ENCODE data around the gene CTIF.

Gene CTIF

DNA sequence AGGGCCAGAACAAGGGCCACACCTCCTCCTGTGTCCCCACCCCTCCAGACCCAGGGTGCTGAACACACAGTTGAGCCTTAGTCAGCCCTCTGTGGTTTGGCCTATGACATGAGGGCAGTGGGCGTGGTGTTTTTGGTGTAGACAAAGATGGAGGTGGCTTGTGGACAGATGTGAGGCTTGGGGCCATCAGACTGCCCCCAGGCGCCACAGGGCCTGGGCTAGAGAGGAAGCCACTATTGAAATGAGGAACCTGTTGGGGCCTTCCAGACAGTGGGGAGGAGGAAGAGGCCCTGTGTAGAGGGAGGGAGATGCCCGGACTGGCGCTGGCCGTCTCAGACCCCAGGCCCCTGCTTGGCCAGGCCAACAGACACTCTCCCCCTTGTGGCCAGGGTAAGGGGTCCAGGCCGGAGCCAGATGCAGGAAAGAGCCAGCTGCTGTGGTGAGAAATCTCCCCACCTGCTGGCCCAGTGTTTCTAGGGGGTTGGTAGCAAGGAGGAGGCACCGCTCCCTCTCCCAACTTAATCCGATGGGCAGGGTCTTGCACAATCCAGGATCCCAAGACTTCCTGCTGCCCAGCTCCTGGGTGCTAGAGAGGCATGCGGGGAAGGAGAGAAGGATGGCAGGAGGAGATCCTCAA is 358.2 kb downstream of the CTIF start:
- no peak for DNase-seq

DNA sequence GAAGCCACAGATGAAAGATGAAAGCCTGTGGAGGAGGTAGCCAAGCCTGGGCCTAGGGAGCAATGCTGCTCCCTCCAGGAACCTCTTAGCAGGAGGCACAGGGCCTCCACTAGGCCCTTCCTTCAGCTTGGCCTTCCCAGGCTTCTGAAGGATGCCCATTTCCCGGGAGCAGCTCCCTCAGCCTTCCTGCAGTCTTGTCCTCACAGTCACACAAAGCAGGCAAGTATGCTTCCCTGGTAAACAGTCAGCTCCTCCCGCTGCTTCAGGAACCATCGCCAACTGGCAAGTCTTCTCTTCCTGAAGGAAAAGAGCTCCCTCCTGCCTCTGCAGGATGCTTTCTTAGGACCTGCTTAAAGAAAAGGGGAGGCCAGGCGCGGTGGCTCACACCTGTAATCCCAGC is 358.7 kb downstream of the CTIF start:
- peak; percentile 41 for DNase-seq

DNA sequence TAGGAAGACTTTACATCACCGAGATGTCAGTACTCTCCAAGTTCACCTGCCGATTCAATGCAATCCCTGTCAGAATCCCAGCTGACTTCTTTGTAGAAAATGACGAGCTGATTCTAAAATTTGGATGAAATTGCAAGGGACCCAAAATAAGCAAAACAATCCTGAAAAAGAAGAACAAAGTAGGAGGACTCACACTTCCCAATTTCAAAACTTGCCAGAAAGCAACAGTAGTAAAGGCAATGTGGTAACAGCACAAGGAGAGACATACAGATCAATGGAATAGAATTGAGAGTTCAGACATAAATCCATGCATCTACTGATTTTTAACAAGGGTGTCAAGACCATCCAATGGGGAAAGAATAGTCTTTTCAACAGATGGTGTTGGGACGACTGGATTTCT is 359.7 kb downstream of the CTIF start:
- DNase-seq: no peak

DNA sequence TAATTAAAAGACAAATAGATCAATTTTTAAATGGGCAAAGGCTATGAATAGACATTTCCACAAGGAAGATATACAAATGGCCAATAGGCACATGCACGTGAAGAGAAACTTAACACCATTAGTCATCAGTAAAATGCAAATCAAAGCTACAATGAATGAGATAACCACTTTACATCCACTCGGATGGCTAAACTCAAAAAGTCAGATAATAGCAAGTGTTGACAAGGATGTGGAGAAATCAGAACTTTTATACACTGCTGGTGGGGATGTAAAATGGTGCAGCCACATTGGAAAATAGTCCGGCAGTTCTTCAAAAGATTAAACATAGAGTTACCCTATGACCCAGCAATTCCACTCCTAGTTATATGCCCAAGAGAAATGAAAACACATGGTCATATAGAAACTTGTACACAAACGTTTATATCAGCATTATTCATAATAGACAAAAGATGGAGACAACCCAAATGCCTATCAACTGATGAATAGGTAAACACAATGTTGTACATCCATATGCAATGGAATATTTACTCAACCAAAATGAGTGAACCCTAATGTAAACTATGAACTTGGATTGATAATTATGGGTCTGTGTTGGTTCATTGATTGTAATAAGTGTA is 360.8 kb downstream of the CTIF start:
- no peak for DNase-seq

DNA sequence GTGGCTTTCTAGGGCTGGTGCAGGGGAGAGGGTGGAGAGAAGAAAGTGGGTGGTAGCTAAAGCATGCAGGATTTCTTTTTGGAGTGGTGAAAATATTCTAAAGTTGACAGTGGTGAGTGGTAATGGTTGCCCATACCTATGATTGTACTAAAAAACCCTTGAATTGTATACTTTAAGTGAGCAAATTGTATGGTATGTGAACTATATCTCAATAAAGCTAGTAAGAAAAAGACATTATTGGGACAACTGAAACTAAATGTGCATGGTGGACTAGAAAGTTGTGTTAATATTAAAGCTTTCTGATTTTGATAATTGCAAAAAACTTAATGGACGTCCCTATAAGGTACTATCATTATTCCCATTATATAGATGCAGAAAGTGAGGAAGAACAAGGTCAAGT is 361.6 kb downstream of the CTIF start:
- DNase-seq: no peak

DNA sequence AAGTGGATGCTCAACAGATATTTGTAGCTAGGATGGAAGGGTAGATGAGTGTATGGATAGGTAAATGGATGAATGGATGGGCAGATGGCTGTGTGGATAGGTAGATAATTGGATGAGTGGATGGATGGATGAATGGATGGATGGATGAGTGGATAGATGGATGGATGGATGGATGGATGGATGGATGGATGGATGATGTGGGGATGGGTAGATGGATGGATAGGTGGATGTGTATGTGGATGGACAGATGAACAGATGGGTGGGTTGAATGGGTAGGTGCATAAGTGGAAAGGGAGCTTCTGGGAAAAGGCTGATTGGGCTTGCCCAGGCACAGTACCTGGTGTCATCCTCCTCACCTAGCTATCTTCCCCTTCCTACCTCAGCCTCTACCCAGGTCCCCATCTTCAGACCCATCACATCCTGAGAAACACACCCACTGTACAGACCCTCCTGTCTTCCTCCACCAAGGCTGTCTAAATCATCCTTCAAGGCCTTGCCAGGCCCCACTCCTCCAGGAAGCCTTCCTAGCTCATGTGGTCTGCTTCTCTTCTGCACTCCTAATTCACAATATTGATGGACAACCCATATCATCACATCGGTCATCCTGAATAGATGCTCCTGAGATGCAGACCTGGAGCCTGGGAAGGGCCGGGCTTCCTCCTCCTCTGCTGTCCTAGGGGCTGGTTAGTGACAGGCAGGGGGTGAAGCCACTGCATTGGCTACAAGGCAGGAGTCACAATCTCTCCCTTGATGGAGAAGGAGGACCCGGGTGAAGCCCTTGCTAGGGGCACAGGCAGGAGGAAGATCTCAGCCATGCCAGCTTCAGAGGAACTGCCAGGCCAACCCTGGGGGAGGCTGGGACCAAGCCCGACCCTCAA is 362.6 kb downstream of the CTIF start:
- DNase-seq: no peak

DNA sequence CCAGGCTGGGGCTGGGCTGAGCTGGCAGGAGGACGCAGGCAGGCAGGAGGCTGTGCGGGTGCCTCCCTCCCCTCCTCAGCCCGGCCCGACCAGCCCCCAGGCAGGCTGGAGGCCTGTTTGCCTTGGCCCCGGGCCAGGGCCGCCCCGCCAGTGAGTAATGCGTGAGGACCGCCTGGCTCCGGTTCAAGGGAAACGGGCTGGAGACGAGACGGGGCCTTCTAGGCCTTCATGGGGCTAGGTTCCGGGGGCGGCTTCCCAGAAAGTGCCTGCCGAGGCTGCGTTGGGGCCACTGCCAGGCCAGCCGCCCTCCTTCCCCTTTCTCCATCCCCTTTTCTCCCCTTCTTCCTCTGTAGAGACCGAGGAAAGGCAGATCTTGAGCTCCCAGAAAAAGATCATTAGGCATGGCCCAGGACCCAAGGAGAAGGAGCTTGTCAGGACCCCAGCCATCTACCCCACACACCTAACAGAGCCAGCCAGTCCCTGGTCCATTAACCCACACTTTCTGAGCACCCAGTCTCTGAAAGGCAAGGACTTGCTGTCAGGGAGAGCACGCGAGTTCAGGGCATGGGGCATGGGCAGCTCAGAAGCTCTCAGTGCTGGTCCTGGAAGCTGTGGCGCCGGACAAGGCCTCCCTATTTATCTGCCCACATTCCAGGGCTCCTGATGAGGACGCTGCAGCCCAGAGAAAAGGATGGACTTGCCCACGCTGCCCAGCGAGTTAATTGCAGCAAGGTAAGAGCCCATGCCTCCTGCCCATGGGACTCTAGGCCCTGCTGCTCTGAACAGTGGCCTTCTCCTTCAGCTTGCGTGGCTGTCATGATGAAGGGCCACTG is 363.4 kb downstream of the CTIF start:
- peak; percentile 97 for DNase-seq

DNA sequence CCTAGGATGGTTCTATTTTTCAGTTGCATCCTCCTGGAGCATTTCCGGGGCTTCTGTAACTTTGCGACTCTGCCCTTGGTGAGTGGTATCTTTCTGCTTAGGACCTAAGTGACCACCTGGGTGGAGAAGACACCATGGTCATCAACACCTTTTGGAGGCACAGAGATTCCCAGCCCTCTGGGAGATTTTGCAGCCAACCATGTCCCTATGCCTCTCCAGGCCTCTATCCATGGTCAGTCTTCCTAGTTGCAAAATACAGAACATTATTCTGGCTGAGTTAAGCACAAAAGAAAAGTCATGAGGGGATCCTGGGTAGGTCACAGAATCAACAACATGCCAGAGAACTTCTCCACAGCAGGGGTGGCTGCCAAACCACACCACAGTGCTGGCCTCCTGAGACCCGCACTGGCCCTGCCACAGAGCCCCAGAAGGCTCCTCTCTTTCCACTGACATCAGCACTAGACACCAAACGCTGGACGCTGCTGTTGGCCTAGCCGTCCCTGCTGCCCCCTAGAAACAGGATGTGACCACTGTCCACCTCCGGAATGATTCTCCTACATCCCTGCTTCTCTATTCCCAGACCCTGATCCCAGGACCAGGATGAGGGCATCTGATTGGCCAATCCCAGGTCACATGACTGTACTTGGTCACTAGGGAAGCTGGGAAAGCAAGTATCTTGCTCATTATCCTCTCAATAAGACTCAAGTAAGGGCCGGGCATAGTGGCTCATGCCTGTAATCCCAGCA is 364.2 kb downstream of the CTIF start:
- peak; percentile 72 for DNase-seq

DNA sequence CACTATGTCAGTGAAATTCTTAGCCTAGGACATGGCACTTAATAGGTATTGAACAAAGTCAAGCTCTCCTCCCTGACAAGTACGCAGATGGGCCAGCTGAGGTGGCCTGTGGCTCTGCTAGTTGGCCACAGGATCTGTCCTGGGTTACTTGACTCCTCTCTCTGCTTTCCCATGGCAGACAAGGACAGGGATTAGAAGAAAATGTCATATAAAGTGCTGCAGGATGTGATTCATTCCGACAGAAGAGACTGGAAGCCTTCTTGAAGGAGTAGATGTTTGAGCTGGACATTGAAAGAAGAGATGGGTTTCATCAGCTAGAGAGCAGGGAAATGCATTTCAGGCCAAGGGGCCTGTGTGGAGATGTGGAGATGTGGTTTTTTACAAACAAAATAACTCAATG is 365.3 kb downstream of the CTIF start:
- DNase-seq: peak; percentile 39

DNA sequence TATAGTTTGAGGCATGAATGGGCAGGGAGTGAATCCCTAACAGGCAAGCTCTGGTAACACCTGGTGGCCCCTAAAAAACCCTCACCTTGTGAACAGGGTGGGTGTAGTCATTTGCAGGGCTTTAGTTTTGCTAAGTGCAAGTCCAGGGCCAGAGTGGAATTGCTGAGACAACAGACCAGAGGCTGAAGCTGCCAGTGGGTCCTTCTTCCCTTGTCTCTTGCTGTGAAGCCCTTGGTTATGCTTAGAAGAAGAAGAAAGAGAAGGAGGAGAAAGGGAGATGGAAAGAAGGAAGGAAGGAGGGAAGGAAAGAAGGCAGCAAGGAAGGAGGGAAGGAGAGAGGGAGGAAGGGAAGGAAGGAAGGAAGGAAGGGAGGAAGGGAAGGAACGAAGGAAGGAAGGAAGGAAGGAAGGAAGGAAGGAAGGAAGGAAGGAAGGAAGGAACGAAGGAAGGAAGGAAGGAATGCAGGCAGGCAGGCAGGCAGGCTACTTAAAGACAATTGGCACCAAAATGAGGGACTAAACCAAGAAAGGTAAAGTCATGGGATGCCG is 366.1 kb downstream of the CTIF start:
- DNase-seq: no peak

DNA sequence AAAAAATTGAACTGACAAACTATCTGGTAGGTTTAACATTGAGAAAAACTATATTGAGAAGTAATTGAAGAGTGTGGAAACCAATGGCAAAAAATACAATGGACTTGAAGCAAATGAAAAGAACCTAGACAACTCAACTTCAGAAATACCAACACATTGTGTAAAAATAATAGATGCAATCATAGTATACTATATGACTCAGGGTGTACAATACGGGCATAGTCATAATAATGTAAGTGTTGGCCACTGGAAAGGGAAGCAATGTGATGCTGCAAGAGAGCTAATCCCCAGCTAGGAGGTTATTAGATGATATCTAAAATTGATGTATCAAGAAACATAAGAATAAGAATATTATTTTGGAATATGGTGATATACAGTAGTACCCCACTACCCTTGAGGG is 366.7 kb downstream of the CTIF start:
- DNase-seq: no peak

DNA sequence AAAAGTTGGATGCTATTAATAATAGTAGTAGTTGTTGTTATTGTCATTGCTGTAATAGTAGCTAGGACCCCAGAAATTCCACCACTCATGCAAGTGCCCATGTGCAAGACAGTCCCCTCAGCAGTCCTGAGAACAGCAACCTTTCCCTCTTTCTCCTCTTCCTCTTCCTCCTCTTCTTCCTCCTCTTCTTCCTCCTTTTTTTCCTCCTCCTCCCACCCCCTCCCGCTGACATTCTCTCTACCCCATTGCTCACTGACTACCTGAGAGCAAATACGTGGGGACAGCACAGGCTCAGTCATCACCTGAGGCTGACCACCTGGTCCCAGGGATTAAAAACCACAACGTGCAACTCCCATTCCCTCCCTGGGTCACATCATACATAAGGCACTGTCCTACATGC is 370.1 kb downstream of the CTIF start:
- no peak for DNase-seq

DNA sequence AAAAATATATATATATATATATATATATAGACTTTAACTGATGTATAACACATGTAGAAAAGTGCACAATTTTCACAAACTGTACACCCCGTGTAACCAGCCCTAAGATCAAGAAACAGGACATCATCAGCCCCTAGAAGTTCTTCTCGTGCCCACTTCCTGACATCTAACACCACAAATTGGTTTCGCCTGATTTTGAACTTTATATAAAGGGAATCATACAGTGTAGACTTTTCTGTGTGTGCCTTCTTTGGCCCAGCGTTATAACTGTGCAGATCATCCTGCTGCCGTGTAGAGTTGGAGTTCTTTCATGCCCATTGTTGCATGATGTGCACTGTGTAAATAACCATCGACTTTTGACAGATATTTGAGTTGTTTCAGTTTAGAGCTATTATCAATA is 370.9 kb downstream of the CTIF start:
- DNase-seq: no peak

DNA sequence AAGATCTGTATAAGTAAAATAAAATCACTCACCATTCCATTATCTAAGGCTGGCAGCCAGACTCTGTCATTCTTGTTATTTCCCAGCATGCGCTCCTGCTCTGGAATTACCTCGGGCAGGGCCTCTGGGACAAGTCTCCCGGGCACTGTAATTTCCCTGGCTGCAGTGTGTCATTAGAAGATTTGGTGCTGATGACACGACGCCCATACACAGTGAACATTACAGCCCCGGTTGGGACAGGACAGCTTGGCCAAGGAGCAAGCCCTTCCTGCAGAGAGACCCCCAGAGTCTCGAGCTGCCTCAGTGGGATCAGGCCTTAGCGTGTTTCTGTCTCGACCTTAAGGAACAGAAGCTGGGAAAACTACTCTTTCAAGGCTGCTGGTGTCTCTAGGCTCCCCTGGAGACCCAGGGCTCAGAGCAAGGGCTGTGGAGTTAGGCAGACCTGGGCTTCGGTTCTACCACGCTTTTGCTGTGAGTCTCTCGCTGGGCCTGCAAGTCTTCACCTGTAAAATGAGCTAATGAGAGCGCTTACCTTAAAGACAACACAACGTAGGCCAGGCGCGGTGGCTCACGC is 372.2 kb downstream of the CTIF start:
- no peak for DNase-seq
